22Rv1 (cell line): Measurements from ENCODE around the gene DOCK3.

Source experiments
- CTCF ChIP-seq: fragments of 450-650 bp; IDR thresholded peaks from 2 replicates; pipeline ENCODE4 v1.5.1; 2017; ENCODE audit warnings: mild to moderate bottlenecking
- ZFX ChIP-seq: fragments of 450-650 bp; IDR thresholded peaks from 2 replicates; pipeline ENCODE4 v1.6.1; 2017; ENCODE audit warnings: antibody characterized with exemption, borderline replicate concordance

- TF ChIP-seq CTCF (no peak), ZFX (no peak)
Measured at GRCh38 chr3:51429138-51429537, 754.4 kb downstream of the DOCK3 start.
